ENCODE results near the gene HOXB5. TPM values are rescaled to one million over a fixed set of nuclear protein-coding genes. Genes with fewer than 3 reads are reported as not detected.
A peak's percentile ranks its signal among the peaks of the same experiment; 100 is the strongest.

Gene HOXB5
- total RNA-seq, 1 donor from 2014 or later: not detected

GRCh38 chr17:48546137-48546923 lies 47.2 kb downstream of the HOXB5 start:
- intact Hi-C loops (cut with DNase I): loop anchor here (10.0 kb wide), 1 partner anchor 502 kb away; the partner anchor contains the start of gene NFE2L1
- DNase-seq (ENCODE audit: low spot score): no peak

GRCh38 chr17:48545539-48545938 lies 48.0 kb downstream of the HOXB5 start:
- intact Hi-C loops (cut with DNase I): loop anchor here (10.0 kb wide), 1 partner anchor 501 kb away; the partner anchor contains the start of gene NFE2L1
- no peak for DNase-seq (ENCODE audit: low spot score)

DNA sequence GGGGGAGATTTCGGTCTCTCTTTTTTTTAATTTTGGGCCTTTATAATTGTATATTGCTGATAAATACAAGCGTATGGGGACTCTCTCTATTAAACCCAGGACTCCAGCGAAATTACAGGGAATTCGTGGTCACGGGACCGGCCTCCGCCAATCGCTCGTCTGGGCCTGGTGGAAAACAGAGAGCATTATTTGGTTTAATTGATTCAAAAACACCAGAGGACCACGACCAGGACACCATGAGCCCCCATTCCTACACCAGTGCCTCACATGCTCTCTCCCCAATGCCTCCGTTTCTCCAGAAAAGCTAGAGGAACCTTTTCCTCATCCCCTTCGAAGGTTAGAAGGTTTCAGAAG lies 48.6 kb downstream of the HOXB5 start, which contains the start of gene HOXB2:
Gene HOXB2, minus strand, starts transcription at position 88 of the 354 bp plus-strand sequence. CDS start 198 bp downstream, outside the sequence.
- peak; percentile 75 for DNase-seq (ENCODE audit: low spot score)
- intact Hi-C loops (cut with DNase I): loop anchor here (10.0 kb wide), 1 partner anchor 500 kb away; the partner anchor contains the start of gene NFE2L1

GRCh38 chr17:48544349-48545021 lies 49.1 kb downstream of the HOXB5 start:
- intact Hi-C loops (cut with DNase I): loop anchor here (10.0 kb wide), 1 partner anchor 500 kb away; the partner anchor contains the start of gene NFE2L1
- peak; percentile 91 for DNase-seq (ENCODE audit: low spot score)

GRCh38 chr17:48543854-48544348 lies 49.7 kb downstream of the HOXB5 start:
- peak; percentile 68 for DNase-seq (ENCODE audit: low spot score)
- intact Hi-C loops (cut with DNase I): loop anchor here (1.0 to 10.0 kb wide), 2 partner anchors 35 to 499 kb away; partner anchors contain the start of gene NFE2L1

DNA sequence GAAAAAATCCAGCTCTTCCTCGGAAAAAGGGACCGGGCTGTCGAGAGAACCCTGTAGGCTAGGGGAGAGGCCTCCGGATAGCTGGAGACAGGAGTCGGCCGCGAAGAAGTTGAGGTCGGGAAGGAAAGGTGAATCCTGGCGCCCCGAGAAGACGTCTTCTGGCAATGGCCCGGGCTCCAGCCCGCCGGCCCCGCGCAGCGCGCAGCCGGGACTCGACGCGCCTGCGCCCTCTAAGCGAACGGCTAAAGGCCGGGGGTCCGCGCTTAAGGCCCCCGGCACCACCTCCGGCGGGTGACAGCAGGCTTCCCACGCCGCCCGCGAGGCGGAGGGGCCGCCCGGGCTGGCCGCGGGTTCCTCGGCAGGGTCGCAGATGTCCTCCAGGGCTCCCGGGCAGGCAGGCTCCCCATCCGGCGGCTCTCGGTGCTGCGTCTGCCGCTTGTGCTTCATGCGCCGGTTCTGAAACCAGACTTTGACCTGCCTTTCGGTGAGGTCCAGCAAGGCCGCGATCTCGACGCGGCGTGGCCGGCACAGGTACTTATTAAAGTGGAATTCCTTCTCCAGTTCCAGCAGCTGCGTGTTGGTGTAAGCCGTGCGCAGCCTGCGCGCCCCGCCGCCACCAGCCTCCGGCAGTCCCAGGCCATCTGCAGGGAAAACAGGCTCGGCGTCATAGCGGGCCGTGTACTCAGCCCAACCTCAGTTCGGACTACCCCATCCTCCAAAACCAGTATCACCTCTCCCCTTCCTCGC lies 50.3 kb downstream of the HOXB5 start:
- DNase-seq (ENCODE audit: low spot score): peak; percentile 72

GRCh38 chr17:48542698-48543106 lies 50.9 kb downstream of the HOXB5 start:
- intact Hi-C loops (cut with DNase I): loop anchor here (1.0 to 10.0 kb wide), 2 partner anchors 37 to 498 kb away; partner anchors contain the start of gene NFE2L1
- DNase-seq (ENCODE audit: low spot score): peak; percentile 44

More for the DNA sequence above, 50.3 kb downstream of the HOXB5 start:
- intact Hi-C loops (cut with DNase I): loop anchor here (1.0 to 10.0 kb wide), 2 partner anchors 36 to 498 kb away; partner anchors contain the start of gene NFE2L1

- intact Hi-C loops (cut with DNase I): loop anchor here (10.0 kb wide), 1 partner anchor 497 kb away; the partner anchor contains the start of gene NFE2L1
- DNase-seq (ENCODE audit: low spot score): peak; percentile 68
Observed at GRCh38 chr17:48542114-48542656, 51.4 kb downstream of the HOXB5 start.

GRCh38 chr17:48541577-48542113 lies 51.9 kb downstream of the HOXB5 start:
- intact Hi-C loops (cut with DNase I): loop anchor here (10.0 kb wide), 1 partner anchor 497 kb away; the partner anchor contains the start of gene NFE2L1
- DNase-seq (ENCODE audit: low spot score): peak; percentile 76

Small RNA genes lying within 50 kb of the gene (microRNA-seq; reads per million reads assigned to microRNA genes)
- gene MIR196A1: not detected

Other genes starting within 250 kb of the HOXB5 start
- gene SKAP1, start 163.6 kb downstream of the HOXB5 start, total RNA-seq: not detected
- not detected for gene HOXB1, start 62.8 kb downstream of the HOXB5 start, total RNA-seq
- 4.9 TPM for gene HOXB2, start 48.7 kb downstream of the HOXB5 start, total RNA-seq
- gene HOXB4, start 15.4 kb downstream of the HOXB5 start, total RNA-seq: 1.6 TPM
- gene HOXB3, start 3.5 kb downstream of the HOXB5 start, total RNA-seq: 4.2 TPM
- gene HOXB6, start 11.2 kb upstream of the HOXB5 start, total RNA-seq: 0.92 TPM
- gene HOXB7, start 17.2 kb upstream of the HOXB5 start, total RNA-seq: 0.22 TPM
- gene HOXB8, start 21.5 kb upstream of the HOXB5 start, total RNA-seq: not detected
- gene HOXB9, start 32.6 kb upstream of the HOXB5 start, total RNA-seq: not detected
- gene PRAC1, start 128.7 kb upstream of the HOXB5 start, total RNA-seq: not detected
- not detected for gene PRAC2, start 129.4 kb upstream of the HOXB5 start, total RNA-seq
- gene HOXB13, start 135.0 kb upstream of the HOXB5 start, total RNA-seq: 0.05 TPM
- not detected for gene TTLL6, start 223.4 kb upstream of the HOXB5 start, total RNA-seq
- 163 TPM for gene CALCOCO2, start 237.3 kb upstream of the HOXB5 start, total RNA-seq